Hepatocyte (in vitro differentiated cells): ENCODE results near the gene OTX1. TPM values are rescaled to one million over a fixed set of nuclear protein-coding genes. Genes with fewer than 3 reads are reported as not detected.

Experiments
- DNase-seq: peaks from one replicate; pipeline ENCODE4 v3.0.0-alpha.2; 2016; ENCODE audit warnings: low spot score
- H2AFZ ChIP-seq: fragments of 200-600 bp; sonication (generic); 2 replicates; pipeline ENCODE4 v1.6.0; 2016; ENCODE audit warnings: antibody characterized with exemption, mild to moderate bottlenecking
- H3K27ac ChIP-seq: fragments of 200-600 bp; sonication (generic); 2 replicates; pipeline ENCODE4 v1.5.1; 2016; ENCODE audit warnings: mild to moderate bottlenecking
- H3K27me3 ChIP-seq: fragments of 200-600 bp; sonication (generic); 2 replicates; pipeline ENCODE4 v1.6.1; 2016
- H3K36me3 ChIP-seq: fragments of 200-600 bp; sonication (generic); replicated peaks from 2 replicates; pipeline ENCODE4 v1.5.1; 2016; ENCODE audit warnings: low read depth; ENCODE audit not compliant: insufficient read depth
- H3K4me1 ChIP-seq: fragments of 200-600 bp; sonication (generic); 2 replicates; pipeline ENCODE4 v1.5.1; 2016; ENCODE audit warnings: mild to moderate bottlenecking, moderate library complexity; ENCODE audit not compliant: insufficient read depth
- H3K4me2 ChIP-seq: fragments of 200-600 bp; sonication (generic); 2 replicates; pipeline ENCODE4 v1.6.0; 2016
- H3K4me3 ChIP-seq: fragments of 200-600 bp; sonication (generic); 2 replicates; pipeline ENCODE4 v1.5.1; 2016; ENCODE audit warnings: mild to moderate bottlenecking
- H3K79me2 ChIP-seq: fragments of 200-600 bp; sonication (generic); 2 replicates; pipeline ENCODE4 v1.6.0; 2017; ENCODE audit warnings: mild to moderate bottlenecking
- H3K9me2 ChIP-seq: fragments of 200-600 bp; sonication (generic); replicated peaks from 2 replicates; pipeline ENCODE4 v1.6.0; 2017; ENCODE audit warnings: mild to moderate bottlenecking; ENCODE audit not compliant: insufficient read depth
- H3K9me3 ChIP-seq: fragments of 200-600 bp; sonication (generic); 2 replicates; pipeline ENCODE4 v1.5.1; 2016; ENCODE audit warnings: low read depth, mild to moderate bottlenecking
- H4K20me1 ChIP-seq: fragments of 200-600 bp; sonication (generic); 2 replicates; pipeline ENCODE4 v1.6.0; 2016; ENCODE audit warnings: mild to moderate bottlenecking; ENCODE audit not compliant: insufficient read depth, poor library complexity, severe bottlenecking
- CTCF ChIP-seq: fragments of 200-600 bp; sonication (generic); IDR thresholded peaks from 2 replicates; pipeline ENCODE4 v1.5.1; 2016; ENCODE audit warnings: antibody characterized with exemption, mild to moderate bottlenecking; ENCODE audit not compliant: poor library complexity
- EZH2 ChIP-seq: fragments of 200-600 bp; sonication (generic); IDR thresholded peaks from 2 replicates; pipeline ENCODE4 v1.6.1; 2016; ENCODE audit warnings: antibody characterized with exemption, mild to moderate bottlenecking, borderline replicate concordance
- EZH2phosphoT487 ChIP-seq: fragments of 200-600 bp; sonication (generic); IDR thresholded peaks from one replicate; pipeline ENCODE4 v1.6.1; 2018; ENCODE audit warnings: antibody characterized with exemption, mild to moderate bottlenecking, low read depth, moderate library complexity; ENCODE audit not compliant: unreplicated experiment, severe bottlenecking
- WGBS: methylation state at CpG from one replicate; pipeline ENCODE4 v1.1.6; 2016; ENCODE audit warnings: low lambda C conversion rate; ENCODE audit errors: missing lambda C conversion rate; 5-methylcytosine and 5-hydroxymethylcytosine counted together
- polyA plus RNA-seq: library from polyadenylated mRNA; unstranded; fragments of >200 nt; fragmentation: Nextera tagmentation; extraction: Ambion mirVana; gene quantifications from 2 replicates; pipeline ENCODE4 v1.2.1, GENCODE V29; 2016
- total RNA-seq: library from RNA; depleted of rRNA; stranded (reverse); fragments of >200 nt; gene quantifications from 2 replicates; pipeline ENCODE4 v1.2.3, GENCODE V29; 2014

OTX1 gene
- total and polyA plus RNA-seq, 2 experiments from 2014 or later, result 0.07 to 0.52 TPM

- 2% methylated on average over 39 of the region's 39 CpGs for WGBS
Observed at GRCh38 chr2:63049211-63049969, 1.2 kb upstream of the OTX1 start.

GRCh38 chr2:63049970-63050333 is 678 bp upstream of the OTX1 start:
- H3K36me3 ChIP-seq, result no peaks in the 10 kb centered on the region
- H3K79me2 ChIP-seq, result no peaks in the 10 kb centered on the region
- H3K9me3 ChIP-seq, result no peaks in the 10 kb centered on the region
- DNase-seq, result no peak
- H3K9me2 ChIP-seq, result no peaks in the 10 kb centered on the region
- H3K4me2 ChIP-seq, result peak overlapping the region; percentile 99
- WGBS, result 2% methylated on average over 21 of the region's 31 CpGs
- peaks cover 45% of the 10 kb centered on the region for H3K4me1 ChIP-seq
- H2AFZ ChIP-seq, result peak overlapping the region; percentile 71
- peaks cover 95% of the 10 kb centered on the region for H3K27me3 ChIP-seq
- peak overlapping the region; percentile 41 for H3K4me3 ChIP-seq
- no peak for TF ChIP-seq EZH2
- peak; percentile 84 for TF ChIP-seq EZH2phosphoT487
- no peak overlapping the region for H3K27ac ChIP-seq
- H4K20me1 ChIP-seq, result peaks cover 34% of the 10 kb centered on the region

More at GRCh38 chr2:63049211-63049969, 1.2 kb upstream of the OTX1 start:
- peak; percentile 85 for TF ChIP-seq EZH2phosphoT487
- no peak for TF ChIP-seq CTCF
- TF ChIP-seq EZH2, result peak; percentile 71
- peak overlapping the region; percentile 41 for H3K4me3 ChIP-seq
- peaks cover 95% of the 10 kb centered on the region for H3K27me3 ChIP-seq
- peaks cover 34% of the 10 kb centered on the region for H4K20me1 ChIP-seq
- no peaks in the 10 kb centered on the region for H3K36me3 ChIP-seq
- peak overlapping the region; percentile 71 for H2AFZ ChIP-seq
- H3K4me2 ChIP-seq, result peak overlapping the region; percentile 99
- peak; percentile 15 for DNase-seq
- peaks cover 44% of the 10 kb centered on the region for H3K4me1 ChIP-seq
- no peak overlapping the region for H3K27ac ChIP-seq
- no peaks in the 10 kb centered on the region for H3K79me2 ChIP-seq
- H3K9me2 ChIP-seq, result no peaks in the 10 kb centered on the region
- no peaks in the 10 kb centered on the region for H3K9me3 ChIP-seq

GRCh38 chr2:63051042-63051794 is 588 bp downstream of the OTX1 start:
- no peaks in the 10 kb centered on the region for H3K9me3 ChIP-seq
- peak; percentile 21 for DNase-seq
- H3K9me2 ChIP-seq, result no peaks in the 10 kb centered on the region
- TF ChIP-seq CTCF (no peak), EZH2 (peak; percentile 70), EZH2phosphoT487 (peak; percentile 88)
- peak overlapping the region; percentile 75 for H3K4me3 ChIP-seq
- no peak overlapping the region for H3K27ac ChIP-seq
- peak overlapping the region; percentile 99 for H3K4me2 ChIP-seq
- peak overlapping the region; percentile 71 for H2AFZ ChIP-seq
- peaks cover 95% of the 10 kb centered on the region for H3K27me3 ChIP-seq
- peaks cover 53% of the 10 kb centered on the region for H3K4me1 ChIP-seq
- no peaks in the 10 kb centered on the region for H3K79me2 ChIP-seq
- no peaks in the 10 kb centered on the region for H3K36me3 ChIP-seq
- H4K20me1 ChIP-seq, result peaks cover 30% of the 10 kb centered on the region
- WGBS, result 2% methylated on average over 34 of the region's 42 CpGs

GRCh38 chr2:63051795-63052333 is 1.2 kb downstream of the OTX1 start:
- no peak for TF ChIP-seq EZH2
- TF ChIP-seq CTCF, result no peak
- no peak for TF ChIP-seq EZH2phosphoT487
- no peaks in the 10 kb centered on the region for H3K9me2 ChIP-seq
- H3K4me1 ChIP-seq, result peaks cover 52% of the 10 kb centered on the region
- WGBS, result 42% methylated on average over 41 of the region's 42 CpGs
- H3K4me2 ChIP-seq, result peak overlapping the region; percentile 99
- H3K27me3 ChIP-seq, result peaks cover 95% of the 10 kb centered on the region
- H3K36me3 ChIP-seq, result no peaks in the 10 kb centered on the region
- H3K79me2 ChIP-seq, result no peaks in the 10 kb centered on the region
- no peak overlapping the region for H2AFZ ChIP-seq
- no peak overlapping the region for H3K27ac ChIP-seq
- no peak overlapping the region for H3K4me3 ChIP-seq
- no peaks in the 10 kb centered on the region for H3K9me3 ChIP-seq
- peaks cover 29% of the 10 kb centered on the region for H4K20me1 ChIP-seq
- no peak for DNase-seq
